Endothelial cell of umbilical vein (primary cell): ENCODE measurements around the gene NCKAP5. TPM values are rescaled to one million over a fixed set of nuclear protein-coding genes. Genes with fewer than 3 reads are reported as not detected.

Source experiments
- BruUV-seq: library from RNA; stranded (reverse); fragments of 400-500 nt; replicated peaks from 2 replicates; lab custom pipeline; 2021; lab: Mats Ljungman, UMichigan
- CTCF ChIA-PET: fragments of 300-600, 350-600 bp; sonication (Branson Sonifier 250); formaldehyde crosslinking; loops from one replicate; lab custom pipeline; 2021; ENCODE audit warnings: antibody characterized with exemption, inconsistent platforms; lab: Charles Lee
- POLR2A ChIA-PET: fragments of 300-600, 350-600 bp; sonication (Branson Sonifier 250); formaldehyde crosslinking; loops from one replicate; lab custom pipeline; 2021; ENCODE audit warnings: antibody characterized with exemption, inconsistent platforms; lab: Charles Lee
- DNase-seq: peaks from one replicate; pipeline ENCODE4 v3.0.0-alpha.2; 2011; ENCODE audit warnings: low read depth, low spot score
- FAIRE-seq: peaks from 2 replicates; lab custom pipeline; 2011; peaks lifted over from hg19 to GRCh38; lab: Jason Lieb, UNC
- H2AFZ ChIP-seq: 2 replicates; pipeline ENCODE4 v1.6.0; 2012; ENCODE audit warnings: low read depth, low read length, control low read depth, inconsistent platforms
- H3K27ac ChIP-seq: 2 replicates; pipeline ENCODE4 v1.5.1; 2011; ENCODE audit warnings: low read depth, mild to moderate bottlenecking, control low read depth, low read length, moderate library complexity; ENCODE audit not compliant: insufficient read depth
- H3K27me3 ChIP-seq, 2 experiments: 2 replicates each; pipeline versions ENCODE4 v1.6.0 to v1.6.1; 2011; ENCODE audit warnings: low read length in 2 of 2, mixed read lengths in 1 of 2; ENCODE audit not compliant: control insufficient read depth in 2 of 2, insufficient read depth in 2 of 2
- H3K36me3 ChIP-seq, 2 experiments: 2 replicates in 1 of 2; 3 replicates in 1 of 2; pipeline ENCODE4 v1.5.1; 2011; ENCODE audit warnings: low read length in 2 of 2, mild to moderate bottlenecking in 1 of 2, moderate library complexity in 1 of 2; ENCODE audit not compliant: control insufficient read depth in 2 of 2, insufficient read depth in 2 of 2; ENCODE audit errors: extremely low read depth in 1 of 2
- H3K4me1 ChIP-seq: 3 replicates; pipeline ENCODE4 v1.5.1; 2011; ENCODE audit warnings: mild to moderate bottlenecking, low read length; ENCODE audit not compliant: control insufficient read depth, insufficient read depth; ENCODE audit errors: extremely low read depth
- H3K4me2 ChIP-seq: 2 replicates; pipeline ENCODE4 v1.6.1; 2011; ENCODE audit warnings: low read length, control low read depth, mixed read lengths; ENCODE audit not compliant: insufficient read depth
- H3K4me3 ChIP-seq, 3 experiments: fragments of 200-600 bp in 1 of 3; sonication (generic), shearing (Covaris generic) in 1 of 3; replicated peaks in 1 of 3; 2 replicates each; pipeline ENCODE4 v1.5.1; 2011 to 2016; ENCODE audit warnings: control low read depth in 3 of 3, low read length in 3 of 3, mild to moderate bottlenecking in 2 of 3, inconsistent platforms in 1 of 3, low read depth in 1 of 3, moderate library complexity in 1 of 3; ENCODE audit not compliant: insufficient read depth in 1 of 3
- H3K79me2 ChIP-seq: 2 replicates; pipeline ENCODE4 v1.6.0; 2012; ENCODE audit warnings: low read length, inconsistent platforms; ENCODE audit not compliant: control insufficient read depth, insufficient read depth
- H3K9ac ChIP-seq: replicated peaks from 2 replicates; pipeline ENCODE3; 2011; ENCODE audit warnings: low read length, control low read depth; ENCODE audit not compliant: insufficient read depth; ENCODE audit errors: extremely low read depth
- H3K9me1 ChIP-seq: replicated peaks from 3 replicates; pipeline ENCODE4 v1.6.0; 2011; ENCODE audit warnings: mild to moderate bottlenecking, low read length; ENCODE audit not compliant: control insufficient read depth, insufficient read depth; ENCODE audit errors: extremely low read depth
- H3K9me3 ChIP-seq: replicated peaks from 2 replicates; pipeline ENCODE4 v1.5.1; 2012; ENCODE audit warnings: low read length, inconsistent platforms; ENCODE audit not compliant: control insufficient read depth, insufficient read depth
- H4K20me1 ChIP-seq: replicated peaks from 2 replicates; pipeline ENCODE3; 2011; ENCODE audit warnings: mild to moderate bottlenecking, low read length; ENCODE audit not compliant: control insufficient read depth, insufficient read depth; ENCODE audit errors: extremely low read depth
- EZH2 ChIP-seq: IDR thresholded peaks from 2 replicates; pipeline ENCODE4 v1.6.1; 2012; ENCODE audit warnings: borderline replicate concordance, low read depth, mild to moderate bottlenecking, moderate library complexity, low read length, inconsistent platforms; ENCODE audit not compliant: severe bottlenecking
- FOS ChIP-seq: IDR thresholded peaks from 2 replicates; pipeline ENCODE4 v1.6.1; 2011; ENCODE audit warnings: mild to moderate bottlenecking, low read length, moderate library complexity, borderline replicate concordance; ENCODE audit not compliant: insufficient read depth
- GATA2 ChIP-seq: IDR thresholded peaks from 2 replicates; pipeline ENCODE4 v1.7.0; 2011; ENCODE audit warnings: low read depth, mild to moderate bottlenecking, moderate library complexity, mixed read lengths, low read length; ENCODE audit not compliant: insufficient read length, insufficient read depth
- JUN ChIP-seq: IDR thresholded peaks from 2 replicates; pipeline ENCODE4 v1.6.1; 2011; ENCODE audit warnings: borderline replicate concordance, low read depth; ENCODE audit not compliant: insufficient read length, insufficient read depth
- MYC ChIP-seq: IDR thresholded peaks from one replicate; pipeline ENCODE4 v1.6.1; 2011; ENCODE audit warnings: mild to moderate bottlenecking, low read depth, low read length
- POLR2A ChIP-seq: IDR thresholded peaks from 2 replicates; pipeline ENCODE4 v1.6.1; 2012; ENCODE audit warnings: low read depth, mild to moderate bottlenecking, control low read depth, low read length
- POLR2AphosphoS5 ChIP-seq: IDR thresholded peaks from 2 replicates; pipeline ENCODE4 v1.6.1; 2012; ENCODE audit warnings: low read depth, mild to moderate bottlenecking, control low read depth, low read length, moderate library complexity; ENCODE audit not compliant: insufficient read depth
- dilution Hi-C: fragments of 300-500 bp; cut with MboI; formaldehyde crosslinking; loops from one replicate; pipeline ENCODE4 v1.15.0; 2019; ENCODE audit warnings: low sequenced_read_pairs; ENCODE audit not compliant: extremely low pct_ligation_motif_present
- intact Hi-C: fragments of 100-400 bp; cut with micrococcal nuclease; formaldehyde crosslinking; loops from one replicate; pipeline ENCODE4 v1.10.0; 2022
- polyA plus RNA-seq, 4 experiments: library from polyadenylated mRNA; depleted of rRNA in 3 of 4; stranded (reverse) in 3 of 4; unstranded in 1 of 4; fragments of >200 nt; gene quantifications; 2 replicates each; pipeline versions ENCODE4 v1.2.1 to v1.2.3, GENCODE V29; 2011 to 2012; ENCODE audit warnings: missing spikeins in 1 of 4
- total RNA-seq: library from RNA; stranded (reverse); gene quantifications from 2 replicates; pipeline ENCODE4 v1.2.3, GENCODE V29; 2021
- TF ChIP-seq, protein P1 (sequence below): IDR thresholded peaks from 2 replicates; pipeline ENCODE4 v1.6.1; 2011; ENCODE audit not compliant: insufficient read depth, insufficient read length
- TF ChIP-seq, protein P2 (sequence below), 2 donors: IDR thresholded peaks; 1 replicate in 1 of 2; 2 replicates in 1 of 2; pipeline ENCODE4 v1.5.1; 2011; ENCODE audit warnings: low read length in 2 of 2, mild to moderate bottlenecking in 2 of 2, moderate library complexity in 2 of 2, control low read depth in 1 of 2, inconsistent platforms in 1 of 2, low read depth in 1 of 2; ENCODE audit not compliant: insufficient read depth in 1 of 2; ENCODE audit errors: extremely low read depth in 1 of 2

Gene NCKAP5
- total and polyA plus RNA-seq, 2 donors (not counting 3 experiments of a cell fraction or from before 2014, with no cell fraction given) = 0.47 to 3.3 TPM

DNA sequence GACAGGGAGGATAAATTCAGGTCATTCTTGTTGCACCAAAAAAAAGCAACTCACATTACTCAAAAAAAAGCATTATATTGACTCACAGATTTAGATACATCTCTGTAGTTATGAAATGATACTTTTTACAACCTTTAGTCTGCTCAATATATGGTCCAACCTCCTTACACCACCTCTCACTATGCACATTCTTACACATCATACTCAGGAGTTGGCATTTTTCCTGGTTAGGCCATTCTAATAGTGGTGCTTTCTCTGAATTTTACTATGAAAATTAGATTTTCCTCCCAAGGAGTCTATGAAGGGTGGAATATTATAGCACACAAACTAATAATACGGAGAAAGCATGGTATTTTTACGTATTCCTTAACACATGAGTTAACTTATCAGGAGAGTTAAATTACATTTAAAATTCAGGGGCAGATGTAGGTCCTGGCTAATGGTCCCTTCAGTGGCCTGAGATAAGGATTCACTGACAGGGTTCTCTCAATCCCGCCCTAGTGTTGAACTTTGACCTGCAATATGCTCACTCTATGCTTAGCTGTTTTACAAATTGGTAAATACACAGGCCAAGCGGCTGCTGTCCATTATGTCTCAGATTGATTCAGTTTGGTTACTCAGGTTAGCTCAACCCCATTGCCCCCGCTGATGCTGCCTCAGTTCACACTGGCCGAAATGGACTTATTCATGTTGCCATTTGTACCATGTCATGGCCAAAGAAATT is 153.6 kb downstream of the NCKAP5 start:
- Histone ChIP-seq H3K4me2 (no peak overlapping the region), H3K9ac (no peak overlapping the region), H2AFZ (no peak overlapping the region), H3K4me3 (no peak overlapping the region), H3K79me2 (no peaks in the 10 kb centered on the region), H3K36me3 (no peaks in the 10 kb centered on the region), H3K9me1 (no peaks in the 10 kb centered on the region), H3K9me3 (no peaks in the 10 kb centered on the region), H4K20me1 (no peaks in the 10 kb centered on the region), H3K27me3 (no peaks in the 10 kb centered on the region), H3K4me1 (no peaks in the 10 kb centered on the region), H3K27ac (no peak overlapping the region)
- no peak for TF ChIP-seq POLR2A
- TF ChIP-seq POLR2AphosphoS5 = no peak
- TF ChIP-seq JUN = no peak
- TF ChIP-seq MYC = no peak
- no peak for TF ChIP-seq GATA2
- TF ChIP-seq, protein P1, sequence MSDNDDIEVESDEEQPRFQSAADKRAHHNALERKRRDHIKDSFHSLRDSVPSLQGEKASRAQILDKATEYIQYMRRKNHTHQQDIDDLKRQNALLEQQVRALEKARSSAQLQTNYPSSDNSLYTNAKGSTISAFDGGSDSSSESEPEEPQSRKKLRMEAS = no peak
- TF ChIP-seq FOS = no peak
- TF ChIP-seq, protein P2, sequence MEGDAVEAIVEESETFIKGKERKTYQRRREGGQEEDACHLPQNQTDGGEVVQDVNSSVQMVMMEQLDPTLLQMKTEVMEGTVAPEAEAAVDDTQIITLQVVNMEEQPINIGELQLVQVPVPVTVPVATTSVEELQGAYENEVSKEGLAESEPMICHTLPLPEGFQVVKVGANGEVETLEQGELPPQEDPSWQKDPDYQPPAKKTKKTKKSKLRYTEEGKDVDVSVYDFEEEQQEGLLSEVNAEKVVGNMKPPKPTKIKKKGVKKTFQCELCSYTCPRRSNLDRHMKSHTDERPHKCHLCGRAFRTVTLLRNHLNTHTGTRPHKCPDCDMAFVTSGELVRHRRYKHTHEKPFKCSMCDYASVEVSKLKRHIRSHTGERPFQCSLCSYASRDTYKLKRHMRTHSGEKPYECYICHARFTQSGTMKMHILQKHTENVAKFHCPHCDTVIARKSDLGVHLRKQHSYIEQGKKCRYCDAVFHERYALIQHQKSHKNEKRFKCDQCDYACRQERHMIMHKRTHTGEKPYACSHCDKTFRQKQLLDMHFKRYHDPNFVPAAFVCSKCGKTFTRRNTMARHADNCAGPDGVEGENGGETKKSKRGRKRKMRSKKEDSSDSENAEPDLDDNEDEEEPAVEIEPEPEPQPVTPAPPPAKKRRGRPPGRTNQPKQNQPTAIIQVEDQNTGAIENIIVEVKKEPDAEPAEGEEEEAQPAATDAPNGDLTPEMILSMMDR (IDR thresholded peaks at IDR 0.05; ENCODE audit: extremely low read depth in 1 of 2, insufficient read depth in 1 of 2, low read depth in 1 of 2, low read length in 2 of 2) = no peak
- no peak for TF ChIP-seq EZH2
- POLR2A ChIA-PET = no interaction called here
- intact Hi-C loops = no loop called here
- no peak for DNase-seq
- no peak for FAIRE-seq
- CTCF ChIA-PET = no interaction called here
- dilution Hi-C loops = no loop called here
- BruUV-seq = no TSS peak
